Measurements from ENCODE around the gene TNK1. TPM values are rescaled to one million over a fixed set of nuclear protein-coding genes. Genes with fewer than 3 reads are reported as not detected.

The TNK1 gene
- total RNA-seq, 2 donors from 2014 or later = 22.2 to 24.9 TPM

Other genes starting within 250 kb of the TNK1 start
- gene ASGR1, start 201.7 kb upstream of the TNK1 start, total RNA-seq = under 1 TPM; 0.37 to 0.42 TPM
- 1 to 10 TPM; 4.0 to 7.3 TPM for gene DLG4, start 161.3 kb upstream of the TNK1 start, total RNA-seq
- 1,000 to 10,000 TPM in 1 of 2 donors, 100 to 1,000 TPM in 1; 784 to 1,134 TPM for gene ACADVL, start 161.2 kb upstream of the TNK1 start, total RNA-seq
- gene DVL2, start 146.6 kb upstream of the TNK1 start, total RNA-seq = 10 to 100 TPM; 30.9 to 34.9 TPM
- 10 to 100 TPM; 33.9 to 44.1 TPM for gene PHF23, start 141.6 kb upstream of the TNK1 start, total RNA-seq
- 100 to 1,000 TPM; 431 to 505 TPM for gene GABARAP, start 138.6 kb upstream of the TNK1 start, total RNA-seq
- 100 to 1,000 TPM; 108 to 117 TPM for gene CTDNEP1, start 129.4 kb upstream of the TNK1 start, total RNA-seq
- gene ELP5, start 128.9 kb upstream of the TNK1 start, total RNA-seq = 10 to 100 TPM; 42.4 to 55.4 TPM
- 1,000 to 10,000 TPM in 1 of 2 donors, 100 to 1,000 TPM in 1; 997 to 1,004 TPM for gene CLDN7, start 118.6 kb upstream of the TNK1 start, total RNA-seq
- 1 to 10 TPM; 1.4 to 9.7 TPM for gene SLC2A4, start 99.4 kb upstream of the TNK1 start, total RNA-seq
- gene YBX2, start 86.5 kb upstream of the TNK1 start, total RNA-seq = 10 to 100 TPM; 19.7 to 23.6 TPM
- 100 to 1,000 TPM; 330 to 413 TPM for gene EIF5A, start 73.5 kb upstream of the TNK1 start, total RNA-seq
- gene GPS2, start 65.7 kb upstream of the TNK1 start, total RNA-seq = 10 to 100 TPM; 71.2 to 72.4 TPM
- 10 to 100 TPM; 32.7 to 44.5 TPM for gene NEURL4, start 51.8 kb upstream of the TNK1 start, total RNA-seq
- gene ACAP1, start 44.6 kb upstream of the TNK1 start, total RNA-seq = 1 to 10 TPM; 4.1 to 9.0 TPM
- gene KCTD11, start 28.9 kb upstream of the TNK1 start, total RNA-seq = 10 to 100 TPM in 1 of 2 donors, 1 to 10 TPM in 1; 9.4 to 10.1 TPM
- not detected for gene TMEM95, start 25.9 kb upstream of the TNK1 start, total RNA-seq
- 10 to 100 TPM in 1 of 2 donors, 1 to 10 TPM in 1; 8.9 to 10.2 TPM for gene PLSCR3, start 13.4 kb downstream of the TNK1 start, total RNA-seq
- gene TMEM256, start 23.0 kb downstream of the TNK1 start, total RNA-seq = 10 to 100 TPM; 70.8 to 81.0 TPM
- 1 to 10 TPM; 2.7 to 6.6 TPM for gene NLGN2, start 26.8 kb downstream of the TNK1 start, total RNA-seq
- not detected for gene SPEM1, start 39.2 kb downstream of the TNK1 start, total RNA-seq
- gene SPEM2, start 44.5 kb downstream of the TNK1 start, total RNA-seq = not detected
- not detected for gene SPEM3, start 47.8 kb downstream of the TNK1 start, total RNA-seq
- gene TMEM102, start 54.3 kb downstream of the TNK1 start, total RNA-seq = 10 to 100 TPM; 19.3 to 20.5 TPM
- gene FGF11, start 58.4 kb downstream of the TNK1 start, total RNA-seq = 1 to 10 TPM; 1.2 to 2.3 TPM
- 10 to 100 TPM in 1 of 2 donors, 1 to 10 TPM in 1; 9.6 to 10.7 TPM for gene CHRNB1, start 64.0 kb downstream of the TNK1 start, total RNA-seq
- 10 to 100 TPM; 17.5 to 25.0 TPM for gene ZBTB4, start 98.5 kb downstream of the TNK1 start, total RNA-seq
- not detected for gene SLC35G6, start 100.4 kb downstream of the TNK1 start, total RNA-seq
- 10 to 100 TPM; 83.8 to 100.0 TPM for gene POLR2A, start 103.3 kb downstream of the TNK1 start, total RNA-seq
- 10 to 100 TPM in 1 of 2 donors, 1 to 10 TPM in 1; 9.8 to 17.3 TPM for gene TNFSF12, start 168.0 kb downstream of the TNK1 start, total RNA-seq
- 100 to 1,000 TPM in 1 of 2 donors, 10 to 100 TPM in 1; 77.2 to 121 TPM for gene TNFSF13, start 177.7 kb downstream of the TNK1 start, total RNA-seq
- gene SENP3, start 180.8 kb downstream of the TNK1 start, total RNA-seq = 10 to 100 TPM; 30.9 to 34.1 TPM
- 10 to 100 TPM; 35.0 to 74.0 TPM for gene CD68, start 198.5 kb downstream of the TNK1 start, total RNA-seq
- gene MPDU1, start 202.8 kb downstream of the TNK1 start, total RNA-seq = 10 to 100 TPM; 79.2 to 89.6 TPM
- under 1 TPM; 0.58 to 0.84 TPM for gene SOX15, start 209.0 kb downstream of the TNK1 start, total RNA-seq
- gene FXR2, start 233.8 kb downstream of the TNK1 start, total RNA-seq = 10 to 100 TPM; 24.9 to 29.5 TPM
- gene SAT2, start 246.7 kb downstream of the TNK1 start, total RNA-seq = 10 to 100 TPM; 60.8 to 78.3 TPM
- gene SHBG, start 249.0 kb downstream of the TNK1 start, total RNA-seq = not detected